Left lung (tissue), 10 donors: ENCODE data around the gene SNX30. TPM values are rescaled to one million over a fixed set of nuclear protein-coding genes. Genes with fewer than 3 reads are reported as not detected.

Source experiments
- ATAC-seq: fragments of 200-7000 bp; cut with Tn5 transposase; one replicate; pipeline ENCODE4 v1.9.1; 2020; ENCODE audit warnings: moderate library complexity
- DNase-seq, 4 donors: peaks; one replicate each; pipeline ENCODE4 v3.0.0-alpha.2; 2013 to 2020
- H3K27ac ChIP-seq, 2 donors: fragments of 200-600 bp; sonication (generic) in 1 of 2; one replicate each; pipeline versions ENCODE4 v1.5.0 to v1.8.0; 2020 to 2021
- H3K27me3 ChIP-seq, 2 donors: fragments of 200-600 bp; sonication (generic) in 1 of 2; one replicate each; pipeline versions ENCODE4 v1.5.0 to v1.8.0; 2020 to 2021
- H3K36me3 ChIP-seq, 2 donors: fragments of 200-600 bp; sonication (generic) in 1 of 2; one replicate each; pipeline versions ENCODE4 v1.5.0 to v1.8.0; 2020 to 2021
- H3K4me1 ChIP-seq, 2 donors: fragments of 200-600 bp; one replicate each; pipeline ENCODE4 v1.8.0; 2021
- H3K4me3 ChIP-seq, 2 donors: fragments of 200-600 bp; sonication (generic) in 1 of 2; one replicate each; pipeline versions ENCODE4 v1.5.0 to v1.8.0; 2020 to 2021; ENCODE audit warnings: mild to moderate bottlenecking in 1 of 2
- H3K9me3 ChIP-seq, 2 donors: fragments of 200-600 bp; sonication (generic) in 1 of 2; one replicate each; pipeline versions ENCODE4 v1.5.0 to v1.8.0; 2020 to 2021
- intact Hi-C, 2 donors: fragments of 100-400 bp; cut with DNase I; formaldehyde crosslinking; loops; one replicate each; pipeline versions ENCODE4 v1.11.2 to v1.14.2; 2022
- polyA plus RNA-seq, 6 donors: library from polyadenylated mRNA; unstranded; fragments of 120-200 nt; gene quantifications; one replicate each; pipeline ENCODE4 v1.2.1, GENCODE V29; 2013; ENCODE audit not compliant: insufficient read length in 6 of 6
- total RNA-seq, 2 donors: library from RNA; stranded (reverse); fragmentation: NEBNext Ultra II Directional; extraction: Animal tissue kit (Norgen Biotek cat#: 25700); gene quantifications; one replicate each; pipeline ENCODE4 v1.2.1, GENCODE V29; 2021
- TF ChIP-seq, protein P1 (sequence below), 2 donors: fragments of 200-600 bp; sonication (generic) in 1 of 2; IDR thresholded peaks; one replicate each; pipeline versions ENCODE4 v1.5.0 to v1.8.0; 2021; ENCODE audit warnings: antibody characterized with exemption in 2 of 2
- donor health status: DM: no; HTN: yes; CAD: no.
- donor health status: DM: no; HTN: no; CAD: no.

SNX30 gene
- total and polyA plus RNA-seq, 8 donors, result 22.4 to 69.4 (median 34.6) TPM

DNA sequence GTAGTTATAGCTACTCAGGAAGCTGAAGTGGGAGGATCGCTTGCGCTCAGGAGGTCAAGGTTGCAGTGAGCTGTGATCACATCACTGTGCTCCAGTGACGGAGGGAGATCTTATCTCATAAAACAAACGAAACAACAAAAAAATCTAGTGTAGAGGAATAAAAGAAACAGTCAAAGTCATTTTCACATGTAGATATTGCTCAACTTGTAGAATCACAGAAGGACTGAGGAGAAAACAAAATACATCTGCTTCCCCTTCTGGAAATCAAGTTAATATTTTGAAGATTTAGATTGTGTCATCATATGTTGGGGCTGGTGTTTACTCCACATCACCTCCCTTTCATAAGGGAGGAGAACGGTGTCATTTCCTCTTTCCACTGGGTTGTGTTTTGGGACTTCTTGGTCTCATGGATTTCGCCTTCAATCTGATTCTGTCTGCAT is 148.3 kb downstream of the SNX30 start:
- ATAC-seq, result no peak
- H3K4me1 ChIP-seq, result peaks cover 0 to 16% of the 10 kb centered on the region in 2 donors
- intact Hi-C loops, result no loop called here
- no peaks in the 10 kb centered on the region for H3K9me3 ChIP-seq
- TF ChIP-seq, protein P1, sequence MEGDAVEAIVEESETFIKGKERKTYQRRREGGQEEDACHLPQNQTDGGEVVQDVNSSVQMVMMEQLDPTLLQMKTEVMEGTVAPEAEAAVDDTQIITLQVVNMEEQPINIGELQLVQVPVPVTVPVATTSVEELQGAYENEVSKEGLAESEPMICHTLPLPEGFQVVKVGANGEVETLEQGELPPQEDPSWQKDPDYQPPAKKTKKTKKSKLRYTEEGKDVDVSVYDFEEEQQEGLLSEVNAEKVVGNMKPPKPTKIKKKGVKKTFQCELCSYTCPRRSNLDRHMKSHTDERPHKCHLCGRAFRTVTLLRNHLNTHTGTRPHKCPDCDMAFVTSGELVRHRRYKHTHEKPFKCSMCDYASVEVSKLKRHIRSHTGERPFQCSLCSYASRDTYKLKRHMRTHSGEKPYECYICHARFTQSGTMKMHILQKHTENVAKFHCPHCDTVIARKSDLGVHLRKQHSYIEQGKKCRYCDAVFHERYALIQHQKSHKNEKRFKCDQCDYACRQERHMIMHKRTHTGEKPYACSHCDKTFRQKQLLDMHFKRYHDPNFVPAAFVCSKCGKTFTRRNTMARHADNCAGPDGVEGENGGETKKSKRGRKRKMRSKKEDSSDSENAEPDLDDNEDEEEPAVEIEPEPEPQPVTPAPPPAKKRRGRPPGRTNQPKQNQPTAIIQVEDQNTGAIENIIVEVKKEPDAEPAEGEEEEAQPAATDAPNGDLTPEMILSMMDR (IDR thresholded peaks at IDR 0.05), result no peak
- no peak for DNase-seq
- no peaks in the 10 kb centered on the region for H3K36me3 ChIP-seq
- H3K4me3 ChIP-seq, result no peak overlapping the region
- H3K27ac ChIP-seq, result peak overlapping the region in 1 of 2 donors; percentile 19
- H3K27me3 ChIP-seq, result no peaks in the 10 kb centered on the region

DNA sequence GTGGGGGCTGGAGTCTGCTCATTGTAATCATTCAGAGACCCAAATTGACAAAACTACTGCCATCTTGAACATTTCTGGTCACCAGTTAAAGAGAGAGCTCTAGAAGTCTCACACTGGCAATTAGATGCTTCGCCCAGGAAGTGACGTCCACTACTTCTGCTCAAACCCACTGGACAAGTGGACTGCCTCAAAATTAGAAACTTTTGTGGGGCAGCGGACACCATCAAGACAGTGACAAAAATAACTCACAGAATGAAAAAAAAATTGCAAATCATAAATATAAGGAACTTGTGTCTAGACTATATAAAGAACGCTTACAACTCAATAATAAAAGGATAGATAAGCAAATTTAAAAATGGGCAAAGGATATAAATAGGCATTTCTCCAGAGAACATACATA is 149.9 kb downstream of the SNX30 start:
- H3K27me3 ChIP-seq, result no peaks in the 10 kb centered on the region
- no peaks in the 10 kb centered on the region for H3K36me3 ChIP-seq
- ATAC-seq, result no peak
- TF ChIP-seq, protein P1 (IDR thresholded peaks at IDR 0.05), result no peak
- intact Hi-C loops, result loop anchor here in 1 of 2 donors (10.0 kb wide), 1 partner anchor 56 kb away; no protein-coding TSS in a partner anchor
- H3K4me1 ChIP-seq, result no peaks in the 10 kb centered on the region
- DNase-seq, result no peak
- H3K9me3 ChIP-seq, result no peaks in the 10 kb centered on the region
- no peak overlapping the region for H3K4me3 ChIP-seq
- no peak overlapping the region for H3K27ac ChIP-seq

DNA sequence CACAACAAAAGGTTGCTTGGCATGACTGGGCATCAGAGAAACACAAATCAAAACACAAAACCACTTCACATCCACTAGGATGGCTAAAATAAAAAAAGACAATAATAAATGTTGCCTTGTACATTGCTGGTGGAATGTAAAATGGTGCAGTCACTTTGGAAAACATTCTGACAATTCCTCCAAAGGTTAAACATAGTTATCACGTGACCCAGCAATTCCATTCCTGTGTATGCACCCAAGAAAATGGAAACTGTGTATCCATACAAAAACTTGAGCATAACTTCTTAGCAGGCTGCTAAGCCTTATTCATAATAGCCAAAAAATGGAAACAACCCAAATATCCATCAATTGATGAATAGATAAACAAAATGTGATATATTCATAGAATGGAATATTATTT is 150.3 kb downstream of the SNX30 start:
- H3K4me1 ChIP-seq, result no peaks in the 10 kb centered on the region
- no peaks in the 10 kb centered on the region for H3K27me3 ChIP-seq
- TF ChIP-seq, protein P1 (IDR thresholded peaks at IDR 0.05), result no peak
- no peak for ATAC-seq
- no peak overlapping the region for H3K27ac ChIP-seq
- H3K4me3 ChIP-seq, result no peak overlapping the region
- no peaks in the 10 kb centered on the region for H3K9me3 ChIP-seq
- DNase-seq, result no peak
- no peaks in the 10 kb centered on the region for H3K36me3 ChIP-seq
- intact Hi-C loops, result loop anchor here in 1 of 2 donors (10.0 kb wide), 1 partner anchor 56 kb away; no protein-coding TSS in a partner anchor

DNA sequence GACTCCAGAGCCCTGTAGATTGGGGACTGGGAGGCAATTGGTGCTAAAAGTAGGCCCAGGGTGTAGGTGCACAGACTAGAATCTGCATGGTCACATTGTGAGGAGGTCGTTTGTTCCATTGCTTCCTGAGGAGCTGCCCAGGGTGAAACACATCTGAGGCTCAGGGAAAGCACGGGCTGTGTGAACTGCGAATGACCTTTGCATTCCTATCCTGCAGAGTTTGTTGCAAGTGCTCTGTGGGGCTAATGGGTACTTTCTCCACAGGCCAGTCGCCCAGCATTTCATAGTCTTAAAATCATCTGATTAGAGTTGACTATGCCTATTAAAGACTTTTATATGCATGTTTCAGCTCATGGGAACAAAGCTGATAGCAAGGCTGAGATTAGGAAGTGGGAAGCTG is 154.5 kb downstream of the SNX30 start:
- intact Hi-C loops, result loop anchor here in 1 of 2 donors (10.0 kb wide), 1 partner anchor 60 kb away; no protein-coding TSS in a partner anchor
- DNase-seq, result no peak

DNA sequence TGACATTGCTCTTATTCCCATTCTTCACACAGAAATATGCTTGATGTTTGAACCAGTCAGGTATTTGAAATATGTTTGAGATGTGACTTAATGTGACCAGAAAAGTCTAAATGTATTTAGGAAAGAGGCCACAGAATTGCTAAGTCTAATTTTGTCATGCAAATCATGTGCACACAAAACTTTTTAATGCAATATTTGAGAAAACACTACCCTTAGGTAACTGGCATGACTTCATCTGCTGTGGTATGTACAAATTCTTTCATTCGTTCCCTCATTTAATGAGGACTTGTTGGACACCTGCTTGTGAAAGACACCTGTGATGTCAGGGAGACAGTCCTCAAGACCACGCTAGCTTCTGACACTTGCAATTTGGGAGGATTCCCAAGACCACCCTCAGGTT is 161.2 kb downstream of the SNX30 start:
- Histone ChIP-seq H3K4me1 (no peaks in the 10 kb centered on the region), H3K9me3 (no peaks in the 10 kb centered on the region), H3K27ac (no peak overlapping the region), H3K27me3 (no peaks in the 10 kb centered on the region), H3K4me3 (no peak overlapping the region), H3K36me3 (no peaks in the 10 kb centered on the region)
- intact Hi-C loops, result no loop called here
- TF ChIP-seq, protein P1 (IDR thresholded peaks at IDR 0.05), result no peak
- DNase-seq (no peak), ATAC-seq (no peak)

More for the DNA sequence above, 154.5 kb downstream of the SNX30 start:
- ATAC-seq, result no peak
- H3K4me3 ChIP-seq, result no peak overlapping the region
- no peaks in the 10 kb centered on the region for H3K36me3 ChIP-seq
- no peaks in the 10 kb centered on the region for H3K9me3 ChIP-seq
- no peaks in the 10 kb centered on the region for H3K27me3 ChIP-seq
- no peaks in the 10 kb centered on the region for H3K4me1 ChIP-seq
- TF ChIP-seq, protein P1 (IDR thresholded peaks at IDR 0.05), result no peak
- H3K27ac ChIP-seq, result no peak overlapping the region
